ENCODE data around the gene C9.
"Not testable (repeated sequence)": the region's sequence is repeated elsewhere in the genome, so short reads cannot be mapped to it uniquely, and the experiment has no call there.

C9 gene

DNA sequence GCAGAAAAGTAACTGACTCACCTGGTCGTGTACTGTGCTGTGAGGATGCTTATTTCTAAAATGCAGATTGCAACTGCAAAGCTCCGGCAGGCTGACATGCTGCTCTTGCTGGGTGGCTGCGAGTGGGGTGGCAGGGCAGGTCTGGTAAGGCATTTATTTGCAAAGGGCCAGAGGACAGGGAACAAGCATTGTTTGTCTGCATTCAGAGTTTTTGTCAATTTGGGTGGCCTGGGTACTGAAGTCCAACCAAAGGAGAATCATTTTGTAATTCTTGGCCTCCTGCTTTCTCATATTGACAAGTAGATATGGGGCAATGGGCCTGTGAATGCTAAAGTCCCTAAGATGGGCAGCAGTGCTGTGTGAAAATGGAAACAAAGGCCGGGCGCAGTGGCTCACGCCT, at the start of gene C9:
Gene C9, minus strand, starts transcription at position 129 of the 400 bp plus-strand sequence. Its CDS starts 31 bp downstream, at position 98.
- no peak for DNase-seq (ENCODE audit: low spot score)

DNA sequence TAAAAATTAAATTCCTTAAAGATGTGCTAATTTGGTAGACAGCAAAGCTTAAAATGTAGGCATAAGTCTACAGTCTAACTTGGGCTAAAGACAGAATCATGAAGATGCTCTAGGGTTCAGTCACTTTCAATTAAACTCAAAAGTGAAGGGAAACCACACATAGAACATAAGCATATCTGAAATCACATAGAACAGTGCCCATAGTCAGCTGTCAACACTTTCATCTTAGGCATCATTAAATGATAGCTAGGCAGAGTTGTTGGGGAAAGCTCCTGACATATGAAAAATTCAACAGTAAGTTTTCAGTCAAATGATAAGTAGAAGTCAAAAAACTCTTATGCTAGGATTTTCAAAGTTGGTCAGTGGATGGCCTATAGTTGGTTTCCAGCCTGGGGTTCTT, 49.5 kb upstream of the C9 start:
- no peak for DNase-seq (ENCODE audit: low spot score)

DNA sequence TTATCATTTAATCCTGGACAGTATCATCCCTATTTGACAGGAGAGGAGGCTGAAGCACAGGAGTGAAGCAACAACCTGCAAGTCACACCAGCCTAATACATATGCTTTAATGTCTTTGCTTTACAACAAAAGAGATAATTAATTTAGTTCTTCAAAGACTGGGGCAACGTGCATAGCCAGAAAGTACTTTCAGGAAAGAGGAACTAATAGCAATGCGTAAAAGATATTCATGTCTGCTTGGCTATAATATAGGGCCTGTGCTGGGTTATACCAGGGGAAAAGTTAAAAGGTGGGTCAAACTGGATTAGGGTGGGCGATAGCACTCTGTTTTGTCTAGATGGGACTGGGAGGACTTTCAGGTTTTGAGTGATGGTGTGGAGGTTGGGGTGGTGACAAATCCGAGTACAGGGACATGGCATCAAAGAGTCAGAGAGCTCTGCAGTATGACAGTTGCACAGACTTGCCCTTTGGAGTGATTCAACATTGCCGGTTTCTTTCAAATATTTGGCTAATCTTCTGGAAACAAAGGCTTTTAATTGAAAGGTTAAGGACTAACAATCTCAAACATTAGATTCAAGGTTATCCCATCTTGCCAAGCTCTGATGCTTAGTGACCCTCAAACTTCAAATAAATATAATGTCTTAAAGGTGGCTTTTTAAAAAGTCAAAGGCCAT, 48.6 kb upstream of the C9 start:
- DNase-seq (ENCODE audit: low spot score) = no peak

DNA sequence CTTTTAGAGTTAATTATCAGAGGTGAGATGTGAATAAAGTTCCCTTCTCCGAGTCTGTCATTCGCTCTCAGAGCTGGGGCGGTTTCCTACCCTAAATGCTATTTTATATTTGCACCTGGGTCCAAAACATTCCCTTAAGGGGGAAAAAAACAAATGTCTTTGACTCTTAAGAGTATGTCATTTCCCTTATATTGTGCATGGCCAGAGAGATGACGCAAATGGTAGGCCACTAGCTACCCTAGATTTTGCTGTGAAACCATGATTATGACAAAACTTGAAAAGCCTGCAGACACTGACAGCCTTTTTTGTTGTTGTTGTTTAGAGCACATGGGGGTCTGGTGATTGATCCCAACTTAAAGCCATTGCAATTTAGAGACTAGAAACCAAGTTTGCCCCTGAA, 47.7 kb upstream of the C9 start:
- DNase-seq (ENCODE audit: low spot score) = no peak

DNA sequence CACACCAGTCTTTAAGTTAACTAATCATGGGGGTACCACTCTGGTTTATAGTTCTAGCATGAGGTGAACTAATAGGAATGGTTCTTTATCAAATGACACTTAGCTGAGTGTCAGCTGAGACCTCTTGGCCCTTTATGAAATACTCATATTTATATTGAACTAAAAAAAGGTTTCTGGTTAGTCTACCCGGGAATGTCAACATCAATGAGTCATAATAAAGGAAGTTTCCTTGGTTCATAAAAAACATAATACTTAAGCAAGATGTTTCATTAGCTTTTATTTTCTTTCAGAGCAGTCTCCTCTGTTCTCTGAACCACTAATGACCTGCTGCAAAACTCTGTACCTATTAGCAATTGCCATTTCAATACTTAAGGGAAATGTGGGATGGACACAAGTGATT, 46.8 kb upstream of the C9 start:
- DNase-seq (ENCODE audit: low spot score) = peak; percentile 66

DNA sequence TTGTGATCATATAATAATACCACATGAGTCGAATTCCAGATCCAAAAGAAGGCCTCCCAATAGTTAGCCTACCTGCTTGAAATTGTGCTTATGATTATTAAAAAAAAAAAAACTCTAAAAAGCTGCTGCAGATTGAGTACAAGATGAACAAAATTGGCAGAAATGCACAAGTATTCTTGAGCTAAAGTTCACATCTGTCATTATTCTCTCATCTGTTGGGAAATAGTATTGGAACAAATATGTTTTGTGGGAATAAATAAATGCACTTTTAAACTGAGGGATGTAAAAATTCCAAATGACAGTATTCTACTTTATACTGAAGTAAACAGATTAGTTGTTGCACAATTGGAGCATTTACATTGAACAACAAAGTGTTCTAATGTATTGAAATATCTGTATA, 44.7 kb upstream of the C9 start:
- DNase-seq (ENCODE audit: low spot score) = no peak

DNA sequence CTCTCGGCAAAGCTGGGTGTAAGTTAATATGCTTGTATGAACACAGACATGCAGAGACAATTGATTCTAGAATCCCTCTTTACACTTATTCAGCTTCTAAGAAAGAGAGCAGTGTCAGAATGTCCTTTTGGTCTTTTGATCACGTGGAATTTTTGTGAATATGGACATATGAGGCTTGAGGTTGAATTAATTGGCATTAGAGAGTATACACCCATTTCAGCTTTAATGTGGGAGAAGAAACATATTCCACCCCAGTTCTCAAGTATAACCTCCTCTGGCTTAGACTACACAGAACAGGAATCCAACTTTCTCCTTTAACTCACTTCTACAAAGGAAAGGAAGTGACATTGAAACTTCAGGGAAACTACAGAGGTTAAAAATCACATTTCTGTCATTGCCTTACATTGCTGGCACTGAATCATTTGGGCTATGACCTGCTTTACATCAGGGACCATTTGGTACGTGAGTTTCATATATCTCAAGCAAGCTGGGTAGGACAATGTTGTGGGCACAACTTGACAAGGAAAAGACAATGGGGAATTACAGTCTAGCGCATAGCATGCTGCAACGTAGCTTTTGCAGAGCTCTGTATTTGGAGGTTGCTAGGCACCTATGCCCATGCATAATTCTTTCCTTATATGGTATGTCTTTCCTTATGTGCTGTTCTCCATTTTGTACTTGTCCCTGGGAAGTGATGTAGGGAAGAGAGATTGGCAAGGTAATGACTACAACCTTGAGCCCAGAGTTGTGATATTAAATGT, 41.0 kb upstream of the C9 start:
- no peak for DNase-seq (ENCODE audit: low spot score)

DNA sequence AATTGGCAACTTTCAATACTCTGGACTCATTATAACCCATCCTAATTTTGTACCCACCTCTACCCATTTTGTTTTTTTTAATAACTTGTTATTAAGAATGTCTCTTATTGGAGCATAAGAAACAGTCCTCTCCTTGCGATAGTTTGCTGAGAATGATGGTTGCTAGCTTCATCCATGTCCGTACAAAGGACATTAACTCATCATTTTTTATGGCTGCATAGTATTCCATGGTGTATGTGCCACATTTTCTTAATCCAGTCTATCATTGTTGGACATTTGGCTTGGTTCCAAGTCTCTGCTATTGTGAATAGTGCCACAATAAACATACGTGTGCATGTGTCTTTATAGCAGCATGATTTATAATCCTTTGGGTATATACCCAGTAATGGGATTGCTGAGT, 39.5 kb upstream of the C9 start:
- not testable (repeated sequence) for DNase-seq (ENCODE audit: low spot score)

DNA sequence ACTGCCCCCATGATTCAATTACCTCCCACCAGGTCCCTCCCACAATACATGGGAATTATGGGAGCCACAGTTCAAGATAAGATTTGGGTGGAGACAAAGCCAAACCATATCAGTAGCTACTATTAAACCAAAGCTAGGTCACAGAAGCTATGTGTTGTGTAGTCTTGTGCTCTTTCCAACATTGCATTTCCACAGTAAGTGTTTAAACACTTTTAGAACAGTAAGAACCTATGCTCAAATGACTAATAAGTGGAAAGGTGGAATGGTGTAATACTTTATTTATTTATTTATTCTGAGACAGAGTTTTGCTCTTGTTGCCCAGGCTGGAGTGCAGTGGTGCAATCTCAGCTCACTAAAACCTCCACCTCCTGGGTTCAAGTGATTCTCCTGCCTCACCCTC, 37.8 kb upstream of the C9 start:
- DNase-seq (ENCODE audit: low spot score) = not testable (repeated sequence)

DNA sequence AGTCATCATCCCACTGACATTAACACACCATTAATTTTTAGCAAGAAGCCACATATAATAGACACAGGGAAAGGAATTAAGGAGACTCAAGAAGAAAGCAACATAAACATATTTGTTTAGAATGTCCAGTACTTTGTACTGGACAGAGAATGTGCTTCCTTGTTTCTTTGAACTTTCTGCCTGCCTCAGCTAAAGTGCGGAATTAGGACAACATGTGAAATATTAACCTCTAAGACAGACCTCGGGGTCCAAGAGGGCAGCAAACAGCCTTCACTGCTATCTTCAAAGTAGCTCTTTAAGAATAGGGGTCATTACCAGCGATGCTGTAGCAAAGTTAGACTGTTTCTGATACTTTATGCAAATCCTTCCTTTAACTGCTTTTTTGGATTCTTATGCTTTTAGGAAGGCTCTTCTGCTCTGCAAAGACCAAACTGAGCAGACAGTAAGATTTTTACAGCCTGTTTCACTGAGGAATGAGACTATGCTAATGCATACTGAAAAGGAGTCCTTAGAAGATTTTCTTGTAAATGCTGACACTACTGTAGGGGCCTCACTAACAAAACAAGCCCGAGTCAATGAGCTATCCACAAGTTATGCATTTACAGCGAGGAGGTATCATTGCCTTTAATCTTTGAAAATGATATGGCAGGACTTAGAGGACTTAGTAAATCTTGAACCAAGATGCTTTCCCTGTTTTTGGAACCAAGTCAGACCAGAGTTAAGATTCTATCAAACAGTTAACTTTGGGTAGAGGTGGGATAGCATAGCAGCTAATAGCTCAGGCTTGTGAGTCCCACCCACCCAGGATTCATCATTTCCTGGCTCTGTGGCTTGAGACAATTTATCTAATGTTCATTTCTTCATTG, 36.7 kb upstream of the C9 start:
- no peak for DNase-seq (ENCODE audit: low spot score)

DNA sequence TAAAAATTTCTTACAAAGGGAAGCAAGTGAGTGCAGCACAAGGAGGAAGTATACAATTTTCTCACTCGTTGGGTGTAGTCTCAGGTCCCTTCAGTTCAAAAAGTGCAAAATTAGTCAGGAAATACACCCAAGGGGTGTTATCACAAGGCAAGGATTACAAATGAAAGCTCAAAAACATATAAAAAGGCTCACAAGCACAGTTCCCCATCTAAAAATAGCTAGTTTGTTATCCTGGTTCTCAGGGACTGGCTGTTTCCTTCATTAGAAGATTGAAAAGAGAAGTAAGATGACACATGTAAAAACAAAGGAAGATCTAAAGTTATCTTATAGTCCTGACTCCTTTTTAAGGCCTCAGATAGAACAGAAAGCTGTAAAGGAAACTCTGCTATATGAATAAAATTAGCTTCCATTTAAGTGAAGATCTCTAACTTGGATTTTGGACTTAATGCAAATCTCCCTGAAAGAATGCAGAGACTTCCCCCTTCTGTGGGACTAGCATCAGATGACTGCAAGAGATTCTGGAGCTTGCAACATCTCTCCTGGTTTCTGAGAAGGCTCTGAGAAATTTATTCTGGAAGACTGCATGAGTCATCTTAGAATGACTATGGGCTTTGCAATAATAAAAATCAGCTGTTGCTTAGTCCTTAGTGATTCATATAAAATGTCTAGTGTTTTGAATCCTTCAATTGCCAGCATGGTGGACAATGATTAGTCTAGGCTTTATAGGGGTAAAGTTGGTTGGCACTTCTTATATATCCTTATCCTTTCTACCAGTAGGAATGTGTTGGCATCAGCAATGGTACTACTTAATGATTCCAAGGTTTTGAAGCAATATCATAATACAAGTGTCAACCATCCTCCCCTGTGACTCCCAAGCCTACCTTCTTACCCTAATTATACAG, 35.1 kb upstream of the C9 start:
- DNase-seq (ENCODE audit: low spot score) = peak; percentile 90

DNA sequence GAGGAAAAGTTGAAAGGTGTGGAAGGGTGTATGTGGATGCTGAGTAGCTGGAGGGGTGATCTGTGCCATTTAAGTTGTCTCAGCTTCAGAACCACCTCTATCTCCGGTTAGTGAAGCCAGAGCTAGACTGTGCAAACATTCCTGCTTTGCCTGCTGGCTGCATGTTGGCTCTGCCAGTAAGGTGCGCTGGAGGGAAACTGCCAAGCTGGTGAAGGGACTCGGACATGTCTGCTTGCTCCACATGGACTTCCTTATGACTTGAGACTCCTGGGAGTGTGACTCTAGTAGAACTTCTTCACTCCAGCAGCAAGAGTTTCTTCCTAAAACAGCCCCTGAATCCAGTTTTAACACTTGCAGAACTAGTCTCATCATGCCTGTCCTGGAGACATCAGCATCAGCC, 32.5 kb upstream of the C9 start:
- no peak for DNase-seq (ENCODE audit: low spot score)

DNA sequence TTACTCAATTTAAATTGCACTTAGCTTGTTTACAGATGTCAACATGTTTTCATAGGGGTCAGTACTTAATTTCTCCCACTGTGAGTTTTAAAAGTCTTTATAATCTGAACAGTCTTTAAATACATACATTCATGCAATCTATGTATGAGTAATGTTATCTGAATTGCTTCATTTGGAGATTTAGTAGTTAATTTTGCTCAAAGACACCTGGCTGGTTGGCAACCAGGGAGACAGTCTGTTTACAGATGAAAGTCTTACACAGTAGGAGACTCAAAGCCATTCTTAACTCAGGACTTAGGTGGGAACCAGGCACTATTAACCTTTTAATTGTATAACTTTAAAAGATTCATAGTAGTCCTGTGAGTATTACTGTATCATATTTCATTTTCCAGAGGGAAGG, 31.2 kb upstream of the C9 start:
- no peak for DNase-seq (ENCODE audit: low spot score)

DNA sequence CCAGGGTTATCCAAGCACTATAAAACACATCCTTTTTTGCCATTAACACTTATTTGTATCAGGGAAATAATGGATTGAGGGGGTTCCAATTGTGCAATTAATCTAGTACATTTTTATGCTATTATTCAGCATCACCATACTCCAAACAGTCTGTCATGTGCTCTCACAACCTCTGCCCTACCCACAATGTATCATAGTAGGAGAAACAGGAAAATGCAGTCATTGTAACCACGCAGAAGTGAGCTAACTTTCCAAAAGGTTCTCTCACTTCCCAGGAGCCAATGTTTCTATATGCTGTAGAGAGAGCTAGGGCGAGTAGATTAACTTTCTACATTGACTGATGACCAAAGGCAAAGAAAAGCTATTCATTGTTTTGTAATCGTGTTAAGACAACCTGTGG, 30.7 kb upstream of the C9 start:
- DNase-seq (ENCODE audit: low spot score) = peak; percentile 64

DNA sequence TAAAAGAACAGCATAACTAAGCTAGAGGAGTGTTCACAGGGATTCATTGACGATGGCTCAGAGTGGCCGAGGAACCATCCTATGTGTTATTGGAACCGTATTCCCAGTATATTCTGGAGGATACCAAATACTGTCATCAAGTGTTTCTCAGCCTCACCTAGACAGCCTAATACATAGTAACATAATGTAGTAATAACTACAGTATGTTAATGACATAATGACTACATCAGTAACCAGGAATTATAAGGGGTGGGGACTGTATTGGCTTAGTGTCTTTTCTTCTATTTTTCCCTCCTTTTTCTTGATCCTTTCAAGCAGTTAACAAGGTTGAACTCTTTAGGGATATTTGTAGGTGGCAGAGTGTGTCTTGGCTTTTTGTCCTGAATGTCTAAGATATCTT, 26.6 kb upstream of the C9 start:
- DNase-seq (ENCODE audit: low spot score) = no peak

DNA sequence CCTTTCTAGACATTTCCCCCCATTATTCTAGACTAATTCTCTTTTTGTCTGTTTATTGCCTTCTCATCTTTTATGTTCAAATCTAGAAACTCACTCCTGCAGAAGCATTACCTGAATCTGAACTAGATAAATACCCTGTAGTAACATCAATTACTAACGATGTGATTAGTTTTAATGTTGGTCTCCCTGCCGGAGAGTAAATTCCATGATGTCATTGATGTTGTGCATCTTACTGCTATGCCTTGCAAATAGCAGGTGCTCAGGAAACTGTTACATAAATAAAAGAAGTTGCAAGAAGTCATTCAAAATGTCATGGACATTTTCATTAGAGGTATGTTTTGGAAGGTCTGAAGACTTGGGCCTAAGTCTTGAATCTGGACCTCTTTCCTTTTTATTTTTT, 23.0 kb upstream of the C9 start:
- no peak for DNase-seq (ENCODE audit: low spot score)

DNA sequence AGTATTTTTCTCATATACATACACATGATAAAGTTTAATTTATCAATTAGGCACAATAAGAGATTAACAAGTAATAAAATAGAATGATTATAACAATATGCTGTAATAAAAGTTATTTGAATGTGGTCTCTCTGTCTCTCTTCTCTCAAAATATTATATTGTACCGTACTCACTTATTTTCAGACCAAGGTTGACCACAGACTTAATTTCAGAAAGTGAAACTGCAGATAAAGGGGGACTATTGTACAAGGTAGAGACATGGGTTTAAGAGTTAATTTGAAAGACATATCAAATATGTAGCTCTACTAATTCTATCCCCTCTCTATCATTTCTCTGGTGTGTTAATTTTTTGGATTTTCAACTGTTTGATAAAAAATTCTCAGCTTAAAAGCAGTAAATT, 20.0 kb upstream of the C9 start:
- no peak for DNase-seq (ENCODE audit: low spot score)

DNA sequence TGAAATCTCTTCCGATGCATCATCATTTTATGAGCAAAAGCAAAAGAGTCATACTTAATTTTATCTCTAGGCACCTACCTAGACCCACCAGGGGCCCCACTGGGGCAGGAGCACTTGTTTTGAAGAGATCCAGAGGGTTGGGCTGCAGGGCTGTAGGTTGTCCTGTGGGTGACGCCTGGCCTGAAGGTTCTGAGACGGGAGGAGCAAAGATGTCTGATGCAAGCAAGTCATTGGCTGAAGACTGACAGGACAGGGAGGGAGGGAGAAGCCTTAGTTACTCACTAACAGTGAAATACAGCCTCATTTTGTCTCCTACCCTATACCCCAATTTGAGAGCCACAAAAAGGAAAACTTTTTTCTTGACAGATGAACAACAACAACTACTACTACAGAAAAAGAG, 17.1 kb upstream of the C9 start:
- no peak for DNase-seq (ENCODE audit: low spot score)

DNA sequence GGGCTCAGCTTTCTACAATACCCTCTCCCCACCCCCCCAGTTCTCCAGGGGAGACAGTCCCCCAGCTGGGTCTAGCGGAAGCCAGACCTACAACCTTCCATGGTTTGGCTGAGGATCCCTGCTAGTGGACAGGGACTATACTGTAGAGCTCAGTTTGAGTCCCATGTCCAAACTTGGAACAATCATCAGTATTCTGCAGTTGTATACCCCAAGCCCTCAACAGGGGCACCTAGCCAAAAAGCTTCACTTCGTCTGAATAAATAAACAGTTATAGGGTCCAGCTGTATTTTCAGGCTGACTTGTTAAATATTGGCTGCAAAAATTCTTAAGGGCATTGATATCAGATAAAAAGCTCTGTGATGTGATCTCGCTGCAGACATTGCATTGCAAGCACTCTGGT, 15.4 kb upstream of the C9 start:
- no peak for DNase-seq (ENCODE audit: low spot score)

DNA sequence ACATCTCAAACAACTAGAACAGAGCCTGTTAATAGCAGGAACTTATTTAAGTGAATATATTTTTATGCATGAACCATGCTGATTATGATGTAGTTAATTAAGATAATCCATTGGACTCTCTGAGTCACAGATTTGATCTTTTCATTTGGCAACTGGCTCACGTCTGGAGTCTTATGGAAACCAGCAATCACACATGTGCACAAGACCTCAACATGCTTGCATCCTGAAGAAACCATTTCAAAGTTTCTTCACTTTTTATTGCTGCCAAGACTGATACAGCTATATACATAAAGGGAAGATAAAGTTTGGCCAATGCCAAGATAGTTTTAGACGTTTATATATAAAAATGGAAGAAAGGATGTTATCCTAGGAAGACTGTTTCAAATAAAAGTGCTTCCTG, 13.3 kb upstream of the C9 start:
- no peak for DNase-seq (ENCODE audit: low spot score)

DNA sequence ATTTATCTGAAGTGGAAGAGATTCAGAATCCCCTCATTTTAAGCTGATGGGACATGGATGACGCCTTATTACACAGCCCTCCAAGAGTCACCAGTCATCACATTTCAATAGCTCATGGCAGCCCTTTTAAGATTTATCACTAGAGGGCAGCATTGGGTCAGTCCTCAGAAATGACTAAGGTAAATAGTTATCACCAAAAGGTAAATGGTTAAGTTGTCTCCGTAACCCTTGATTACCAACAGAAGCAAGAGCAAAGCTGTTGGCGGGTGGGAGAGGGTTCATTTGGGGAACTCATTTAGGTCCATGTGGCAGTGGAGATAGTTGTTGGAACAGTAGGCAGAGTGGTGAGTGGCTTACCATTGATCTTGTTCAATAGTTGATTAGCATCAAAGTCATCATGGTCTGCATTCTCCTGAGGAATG, 12.0 kb upstream of the C9 start:
- DNase-seq (ENCODE audit: low spot score) = peak; percentile 68

DNA sequence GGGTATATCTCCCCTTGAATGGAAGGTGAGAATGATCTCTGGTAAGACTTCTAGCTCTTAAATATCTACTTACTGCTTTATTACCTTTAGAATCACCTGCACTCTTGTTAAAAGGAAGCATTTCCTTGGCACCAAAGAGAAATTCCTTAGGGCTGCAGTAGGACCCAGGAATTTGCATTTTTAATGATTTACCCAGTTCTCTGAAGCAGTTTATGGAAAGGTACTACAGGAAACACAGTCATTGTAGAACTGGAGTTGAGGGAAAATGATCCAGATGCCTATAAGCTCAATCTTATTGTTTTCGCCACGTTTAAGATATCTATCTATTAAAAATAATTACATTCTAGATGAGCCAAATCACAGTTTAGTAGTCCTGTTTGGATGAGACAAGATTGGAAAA, 9.5 kb upstream of the C9 start:
- DNase-seq (ENCODE audit: low spot score) = no peak
